Measurements from ENCODE around the gene TLCD5.

The TLCD5 gene

DNA sequence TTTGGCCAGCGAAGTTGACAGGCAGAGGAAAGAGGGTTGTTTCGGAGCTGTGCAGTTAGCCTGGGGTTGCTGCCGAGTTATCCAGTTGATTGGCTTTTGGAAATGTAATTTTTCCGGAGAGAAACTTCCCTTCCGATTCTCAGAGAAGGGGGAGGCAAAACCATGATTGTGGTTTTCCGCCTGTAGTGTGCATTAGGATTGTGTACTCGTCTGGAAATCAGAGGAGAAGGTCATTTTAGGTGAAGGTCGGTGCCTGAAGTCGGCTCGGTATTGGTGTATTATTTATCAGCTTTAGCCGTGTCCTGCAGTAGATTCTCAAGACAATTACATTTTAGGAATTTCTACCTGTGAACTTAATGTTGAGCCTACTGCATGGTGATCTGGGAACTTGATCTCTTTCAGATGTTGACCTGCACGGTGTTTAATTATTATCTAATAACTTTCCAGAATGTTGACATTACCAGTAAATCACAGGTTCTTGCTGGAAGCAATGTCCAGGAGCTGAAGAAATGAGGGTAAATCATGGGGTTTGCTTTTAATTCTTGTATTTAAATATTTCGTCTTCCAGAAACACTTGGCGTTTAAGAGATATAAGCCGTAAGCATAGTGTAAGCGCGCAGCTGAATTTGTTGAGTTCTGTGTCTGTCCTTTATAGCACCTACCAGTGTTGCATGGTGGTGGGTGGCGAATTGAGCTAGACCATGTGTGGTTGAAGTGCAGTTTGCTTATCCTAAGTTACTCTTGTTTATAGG, 12.4 kb downstream of the TLCD5 start:
- DNase-seq (ENCODE audit: low read depth in 2 of 2) = no peak

DNA sequence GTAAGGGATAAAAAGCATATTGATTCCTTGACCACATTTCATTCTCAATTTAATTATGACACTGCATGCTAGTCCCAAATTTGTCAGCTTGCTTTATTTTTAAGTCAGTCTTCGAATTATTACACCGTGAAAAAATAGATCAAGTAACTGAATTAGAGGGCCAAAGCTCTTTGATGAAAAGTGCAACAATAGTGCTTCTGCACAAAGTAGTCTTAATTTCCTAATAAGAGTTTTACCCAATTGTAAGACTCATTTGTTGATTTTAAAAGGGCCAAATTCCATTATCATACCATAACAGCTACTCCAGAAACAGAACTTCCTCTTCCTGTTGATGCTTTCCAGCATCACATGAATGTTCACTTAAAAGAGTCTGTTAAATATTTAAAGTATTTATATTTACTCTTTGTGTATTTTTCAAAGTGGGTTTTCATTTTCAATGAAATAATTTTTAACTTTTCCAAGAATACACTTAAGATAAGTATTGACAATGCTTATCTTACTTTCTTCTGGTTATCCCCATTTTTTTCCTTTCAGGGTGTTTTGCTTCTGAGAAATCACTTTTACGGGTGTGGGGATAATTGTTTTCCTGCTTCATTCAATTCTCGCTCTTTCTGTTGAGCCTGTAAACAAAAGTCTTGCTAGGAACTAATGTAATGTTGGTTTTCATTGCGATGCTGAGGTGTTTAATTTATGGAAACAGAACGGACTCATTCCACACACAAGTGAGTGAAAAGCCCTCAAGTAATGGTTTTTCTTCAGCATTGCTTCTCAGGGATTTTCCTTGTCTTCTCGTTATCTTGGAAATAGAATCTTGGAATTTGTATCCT, 13.2 kb downstream of the TLCD5 start:
- DNase-seq (ENCODE audit: low read depth in 2 of 2) = no peak

DNA sequence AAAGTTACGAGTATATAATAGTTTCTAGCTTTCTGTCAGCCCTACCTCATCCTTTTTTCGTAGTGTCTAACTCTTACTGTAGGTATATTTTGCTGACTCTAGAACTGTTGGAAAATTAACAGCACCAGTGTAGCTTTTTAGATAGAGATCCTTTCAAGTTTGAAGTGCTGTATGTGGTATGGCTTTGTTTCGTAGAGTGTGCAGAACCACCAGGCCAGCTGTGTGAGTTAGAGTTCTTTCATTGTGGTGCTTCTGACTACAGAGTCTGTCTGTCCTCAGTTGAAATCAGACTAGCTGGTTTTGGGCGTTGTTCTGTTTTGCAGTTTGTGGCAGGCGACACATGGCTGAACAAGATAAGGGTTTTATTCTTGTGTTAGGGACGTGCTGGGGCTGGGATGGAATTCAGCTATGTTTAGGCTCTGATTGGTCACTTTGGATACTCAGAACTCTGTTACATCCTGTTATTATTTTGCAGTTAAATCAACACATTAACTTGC, 14.3 kb downstream of the TLCD5 start:
- no peak for DNase-seq (ENCODE audit: low read depth in 2 of 2)

DNA sequence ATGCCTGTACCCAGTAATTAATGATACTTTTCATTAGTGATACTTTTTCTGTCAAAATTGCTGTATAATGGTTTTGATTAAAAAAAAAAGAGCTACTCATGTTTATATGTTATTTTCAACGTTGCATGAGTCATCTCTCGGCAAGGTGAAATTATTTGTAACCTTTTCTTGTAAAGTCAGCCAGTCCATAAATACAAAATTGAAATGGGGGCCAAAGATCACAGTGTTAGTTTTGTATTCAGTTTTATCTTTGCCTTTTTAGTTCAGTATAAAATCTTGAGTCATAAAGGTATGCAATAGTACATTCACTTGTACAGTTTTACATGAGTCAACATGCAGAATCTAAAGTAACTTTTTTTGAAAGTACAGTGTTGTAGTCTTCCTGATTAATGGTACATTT, 15.4 kb downstream of the TLCD5 start:
- no peak for DNase-seq (ENCODE audit: low read depth in 2 of 2)

DNA sequence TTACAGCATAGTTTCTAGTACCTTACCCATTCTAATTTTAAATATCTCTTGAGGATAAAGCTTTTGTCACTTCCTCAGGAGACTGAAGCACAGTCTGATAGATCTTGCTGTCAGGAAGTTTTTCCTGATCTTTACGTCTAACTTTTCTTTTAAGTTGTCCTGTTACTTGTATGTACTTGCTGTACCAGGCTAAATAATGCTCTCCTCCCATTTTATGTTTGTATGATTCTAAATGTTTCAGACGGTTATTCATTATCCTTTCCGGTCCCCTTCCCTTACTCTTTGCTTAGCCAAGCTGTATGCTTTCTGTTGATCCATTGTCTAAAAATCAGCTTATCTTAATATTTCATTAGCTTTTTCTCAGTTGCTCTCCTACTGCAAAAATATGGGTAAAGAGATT, 17.1 kb downstream of the TLCD5 start:
- DNase-seq (ENCODE audit: low read depth in 2 of 2) = no peak

DNA sequence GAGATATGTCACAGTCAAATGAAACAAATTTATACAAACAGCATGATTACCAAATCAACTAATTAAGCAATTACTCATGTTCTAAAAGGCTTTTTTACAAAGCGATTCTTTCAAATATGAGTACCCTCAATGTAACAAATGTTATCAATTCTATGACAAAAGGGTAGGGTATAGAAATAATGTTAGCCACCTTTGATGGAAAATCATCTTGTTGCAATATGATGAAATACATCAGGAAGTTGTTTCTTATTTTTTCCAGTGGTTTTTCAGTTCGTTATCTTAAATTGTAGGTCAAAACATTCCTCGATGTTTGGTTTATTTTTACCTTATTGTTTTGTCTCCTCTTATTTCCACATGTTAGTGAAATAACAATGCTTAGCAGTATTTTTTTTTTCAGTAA, 17.6 kb downstream of the TLCD5 start:
- no peak for DNase-seq (ENCODE audit: low read depth in 2 of 2)

DNA sequence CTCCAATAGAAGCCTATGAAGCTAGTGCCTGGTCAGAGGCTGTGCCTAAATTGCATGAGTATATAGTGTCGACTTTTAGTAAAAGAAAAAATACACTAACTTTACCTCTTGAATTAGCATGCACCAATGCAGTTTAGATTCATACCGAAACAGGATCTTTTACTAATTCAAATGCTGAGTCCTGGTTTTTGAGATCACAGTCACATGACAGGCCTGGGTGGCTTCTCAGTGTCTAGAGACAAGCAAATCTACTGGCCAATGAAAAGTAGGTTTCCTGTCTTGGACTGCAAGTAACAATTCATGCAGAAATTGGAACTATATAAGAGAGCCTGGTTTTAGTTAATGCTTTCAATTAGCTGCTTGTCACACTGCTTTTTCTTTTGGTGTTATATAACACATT, 18.3 kb downstream of the TLCD5 start:
- no peak for DNase-seq (ENCODE audit: low read depth in 2 of 2)

DNA sequence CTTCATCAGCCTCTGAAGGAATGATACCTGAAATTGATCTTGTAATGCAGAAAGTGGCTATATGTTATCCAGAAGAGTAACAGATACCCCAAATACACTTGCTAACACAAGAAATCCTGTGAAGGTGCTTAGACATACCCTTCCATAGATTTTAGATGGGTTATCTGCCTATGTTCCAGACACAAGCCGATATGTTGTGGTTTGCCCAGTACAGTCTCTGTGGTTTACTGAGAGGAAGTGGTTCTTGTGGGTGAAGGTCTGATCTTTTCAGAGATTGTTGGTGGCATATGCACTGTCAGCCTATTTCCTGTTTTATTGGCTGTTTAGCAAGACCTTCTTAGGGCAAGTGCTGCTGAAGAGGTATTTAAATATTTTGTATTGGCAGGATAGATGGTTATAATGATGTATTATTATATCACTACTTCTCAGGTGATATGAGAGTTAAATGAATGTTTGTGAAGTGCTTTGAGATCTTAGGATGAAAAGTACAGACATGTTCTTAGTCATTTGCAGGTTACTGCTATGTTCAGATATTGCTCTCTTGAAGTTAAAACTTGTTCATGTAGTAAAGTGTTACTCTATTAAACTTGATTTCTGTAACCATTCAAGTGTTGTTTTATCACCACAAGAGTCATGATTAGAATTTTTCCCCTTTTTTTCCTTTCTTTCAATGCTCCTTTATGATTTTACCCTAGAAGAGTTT, 19.4 kb downstream of the TLCD5 start:
- no peak for DNase-seq (ENCODE audit: low read depth in 2 of 2)

DNA sequence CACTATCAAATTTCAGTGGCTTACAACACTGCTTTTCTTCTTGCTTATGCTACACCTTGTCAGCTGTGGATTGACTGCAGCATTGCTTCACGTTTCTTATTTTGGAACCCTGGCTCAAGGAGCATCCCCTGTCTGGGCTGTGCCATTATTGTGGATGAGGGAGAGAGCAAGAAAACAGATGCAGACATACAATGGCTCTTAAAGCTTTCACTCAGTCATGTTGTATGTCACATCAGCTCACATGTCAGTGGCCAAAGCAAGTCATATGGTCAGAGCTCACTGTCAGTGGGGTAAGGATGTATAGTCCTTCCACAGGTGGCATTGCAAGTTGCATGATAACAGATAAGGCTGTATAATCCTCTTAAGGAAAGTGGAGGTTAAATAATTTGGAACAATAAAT, 21.1 kb downstream of the TLCD5 start:
- no peak for DNase-seq (ENCODE audit: low read depth in 2 of 2)

DNA sequence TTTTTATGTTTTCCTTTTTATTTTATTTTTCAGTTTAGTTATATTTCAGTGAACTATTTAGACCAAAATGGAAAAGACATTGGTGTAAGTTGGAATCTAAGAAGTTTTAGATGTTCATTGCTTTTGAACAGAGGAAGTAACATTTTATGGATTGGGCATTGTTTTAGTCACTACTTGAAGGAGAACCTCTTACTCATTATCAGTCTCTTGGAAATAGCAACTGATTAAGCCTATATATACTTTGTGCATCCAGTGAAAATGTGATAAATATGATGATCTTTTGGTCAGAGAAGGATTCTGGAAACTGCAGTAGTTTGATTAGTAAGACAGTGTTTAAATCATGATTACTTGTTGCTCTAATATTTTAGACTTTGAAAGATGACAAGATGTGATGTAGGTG, 25.5 kb downstream of the TLCD5 start:
- no peak for DNase-seq (ENCODE audit: low read depth in 2 of 2)

DNA sequence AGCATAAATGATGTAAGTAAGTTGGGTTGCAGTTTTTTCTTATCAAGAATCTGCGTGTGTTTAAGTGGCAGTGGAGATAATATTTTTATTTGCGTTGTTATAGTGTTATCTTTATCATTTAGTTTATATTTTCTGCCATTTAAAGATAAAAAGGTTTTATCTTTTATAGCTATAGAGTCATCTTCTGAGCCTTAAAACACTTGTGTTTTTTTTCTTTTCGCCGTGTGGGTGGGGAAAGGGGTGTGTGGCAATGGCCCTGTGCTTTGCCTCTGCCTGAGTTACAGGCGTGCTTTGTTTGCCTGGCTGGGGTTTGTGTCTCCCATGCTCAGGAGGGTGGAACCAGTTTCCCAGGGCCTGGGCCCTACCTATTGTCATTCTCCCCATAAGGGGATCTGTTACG, 27.3 kb downstream of the TLCD5 start:
- DNase-seq (ENCODE audit: low read depth in 2 of 2) = no peak

DNA sequence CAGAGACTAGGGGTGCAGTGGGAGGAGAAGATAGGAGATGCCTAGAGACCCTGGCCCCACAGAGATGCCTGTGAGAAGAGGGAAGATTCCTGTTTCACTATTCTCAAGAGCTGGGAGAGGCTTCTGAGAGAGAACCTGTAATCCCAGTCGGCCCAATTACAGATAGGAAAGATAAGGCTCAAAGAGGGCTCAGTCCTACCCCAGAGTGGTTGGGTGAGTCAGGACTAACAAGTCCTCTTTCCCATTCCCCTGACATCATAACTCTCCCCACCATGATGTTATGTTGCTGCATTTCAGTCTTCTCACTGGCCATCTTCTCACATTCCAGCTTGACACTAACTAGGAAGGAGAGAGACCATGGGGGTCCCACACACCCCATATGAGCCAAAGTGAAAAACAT, 29.0 kb downstream of the TLCD5 start:
- no peak for DNase-seq (ENCODE audit: low read depth in 2 of 2)

DNA sequence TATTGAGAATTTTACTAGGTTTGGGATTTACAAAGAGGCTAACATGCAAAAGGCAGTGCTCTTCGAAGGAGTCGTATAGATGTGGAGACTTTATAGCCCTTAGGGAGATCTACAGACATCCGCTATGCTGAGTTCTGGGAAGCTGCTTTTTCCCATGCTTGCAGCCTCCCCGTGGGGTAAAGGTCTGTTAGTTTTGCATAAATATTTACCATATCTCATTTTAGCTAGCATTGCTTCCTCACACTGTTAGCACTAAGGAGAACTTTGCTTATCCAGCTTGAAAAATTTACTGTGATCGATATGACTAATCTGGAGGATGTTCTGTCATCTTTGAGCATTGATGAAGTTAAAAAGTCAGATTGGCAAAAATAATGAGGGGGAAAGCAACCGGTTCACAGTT, 29.7 kb downstream of the TLCD5 start:
- DNase-seq (ENCODE audit: low read depth in 2 of 2) = no peak

DNA sequence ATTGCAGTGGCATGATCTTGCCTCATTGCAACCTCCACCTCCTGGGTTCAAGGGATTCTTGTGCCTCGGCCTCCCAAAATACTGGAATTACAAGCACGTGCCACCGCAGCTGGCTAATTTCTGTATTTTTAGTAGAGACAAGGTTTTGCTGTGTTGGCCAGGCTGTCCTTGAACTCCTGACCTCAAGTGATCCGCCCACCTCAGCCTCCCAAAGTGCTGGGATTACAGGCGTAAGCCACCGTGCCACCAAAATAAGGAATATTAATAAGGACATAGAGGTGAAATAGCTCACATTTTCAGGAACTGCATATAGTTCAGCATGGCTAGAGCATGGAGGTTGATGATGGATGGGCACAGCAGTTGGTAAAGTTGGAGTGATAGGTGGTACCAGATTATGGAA, 32.5 kb downstream of the TLCD5 start:
- DNase-seq (ENCODE audit: low read depth in 2 of 2) = no peak

DNA sequence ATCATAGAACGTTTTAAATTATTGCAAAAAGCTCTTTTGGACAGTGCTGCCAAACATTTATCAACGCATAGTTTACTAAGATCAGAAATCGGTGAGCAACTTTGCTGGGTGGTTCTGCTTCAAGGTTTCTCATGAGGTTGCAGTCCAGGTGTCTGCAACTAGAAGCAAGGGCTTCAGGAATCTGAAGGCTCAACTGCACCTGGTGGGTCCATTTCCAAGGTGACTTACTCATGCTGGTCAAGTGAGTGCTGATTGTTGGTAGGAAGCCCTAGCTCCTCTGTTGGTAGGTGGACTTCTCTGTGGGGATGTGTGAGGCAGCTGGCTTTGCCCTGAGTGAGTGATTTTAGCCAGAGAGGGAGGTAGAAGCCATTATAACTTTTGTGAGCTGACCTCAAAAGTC, 33.6 kb downstream of the TLCD5 start:
- no peak for DNase-seq (ENCODE audit: low read depth in 2 of 2)

DNA sequence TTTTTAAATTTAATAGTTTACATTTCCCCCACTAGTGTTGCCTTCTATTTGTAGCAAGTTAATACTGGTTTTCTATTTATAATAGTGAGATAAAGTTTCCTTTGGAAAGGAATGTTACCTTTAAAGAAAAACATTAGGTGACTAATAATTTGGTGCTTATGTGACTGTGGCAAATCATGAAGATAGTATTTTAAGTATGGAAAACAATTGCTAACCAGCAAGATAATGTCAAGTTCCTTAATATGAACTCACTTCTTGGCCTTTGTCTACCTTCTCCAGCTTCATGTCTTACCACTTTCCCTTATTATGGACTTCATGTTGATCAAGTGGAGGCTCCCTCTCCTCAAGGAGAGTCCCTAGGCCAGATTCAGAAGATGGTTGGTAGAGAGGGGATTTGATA, 38.3 kb downstream of the TLCD5 start:
- DNase-seq (ENCODE audit: low read depth in 2 of 2) = no peak

DNA sequence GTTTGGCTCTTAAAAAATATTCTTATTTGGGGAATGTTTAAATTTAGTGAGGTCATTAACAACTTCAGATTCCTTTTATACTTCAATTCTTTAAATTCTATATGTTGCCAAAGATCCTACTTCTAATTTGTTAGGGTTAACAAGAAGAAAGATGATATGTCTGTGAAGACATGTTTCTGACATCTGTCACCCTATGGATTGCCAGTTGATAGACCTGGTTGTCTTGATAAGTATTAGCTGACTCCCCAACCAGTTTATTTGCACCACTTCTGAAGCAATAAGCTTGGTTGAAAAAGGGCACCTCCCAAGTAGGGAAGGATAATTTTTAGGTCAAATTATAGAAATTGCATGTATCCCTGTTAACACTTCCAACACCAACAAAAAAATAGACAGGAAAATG, 40.4 kb downstream of the TLCD5 start:
- DNase-seq (ENCODE audit: low read depth in 2 of 2) = no peak

DNA sequence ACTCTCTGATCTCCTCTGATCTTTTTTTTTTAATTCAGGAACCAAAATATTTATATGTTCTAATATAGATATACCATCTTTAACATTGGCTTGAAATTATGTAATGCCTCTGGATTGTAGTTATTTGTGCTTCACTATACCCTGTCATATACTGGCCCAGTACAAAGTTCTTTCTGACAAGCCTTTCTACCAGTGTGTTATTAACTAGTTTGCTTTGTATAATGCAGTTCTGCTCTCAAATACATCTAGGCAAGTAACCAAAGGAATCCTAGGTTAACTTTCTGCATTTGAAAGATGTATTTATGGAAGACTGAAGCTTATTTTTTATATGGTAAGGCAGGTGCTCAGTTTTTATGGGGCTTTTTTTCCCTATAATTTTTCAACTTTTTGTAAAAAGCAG, 47.2 kb downstream of the TLCD5 start:
- DNase-seq (ENCODE audit: low read depth in 2 of 2) = no peak

DNA sequence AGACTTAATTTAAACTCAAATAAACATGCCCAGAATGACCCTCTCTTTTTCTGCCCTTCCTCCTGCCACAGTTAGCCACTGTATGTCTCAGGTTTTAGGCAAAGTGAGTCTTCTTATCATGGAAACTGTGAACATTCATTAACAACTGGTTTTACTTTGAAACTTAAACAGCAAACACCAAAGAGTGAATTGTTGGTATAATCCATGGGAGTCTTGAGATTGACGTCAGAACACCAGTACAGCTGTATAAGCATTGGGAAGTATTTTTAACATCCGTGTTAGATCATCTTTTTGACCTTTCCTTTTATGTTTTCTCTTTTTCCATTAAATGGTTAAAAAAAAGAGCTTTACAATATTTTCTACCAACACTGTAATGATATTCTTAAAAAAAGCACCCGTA, 50.0 kb downstream of the TLCD5 start:
- no peak for DNase-seq (ENCODE audit: low read depth in 2 of 2)

DNA sequence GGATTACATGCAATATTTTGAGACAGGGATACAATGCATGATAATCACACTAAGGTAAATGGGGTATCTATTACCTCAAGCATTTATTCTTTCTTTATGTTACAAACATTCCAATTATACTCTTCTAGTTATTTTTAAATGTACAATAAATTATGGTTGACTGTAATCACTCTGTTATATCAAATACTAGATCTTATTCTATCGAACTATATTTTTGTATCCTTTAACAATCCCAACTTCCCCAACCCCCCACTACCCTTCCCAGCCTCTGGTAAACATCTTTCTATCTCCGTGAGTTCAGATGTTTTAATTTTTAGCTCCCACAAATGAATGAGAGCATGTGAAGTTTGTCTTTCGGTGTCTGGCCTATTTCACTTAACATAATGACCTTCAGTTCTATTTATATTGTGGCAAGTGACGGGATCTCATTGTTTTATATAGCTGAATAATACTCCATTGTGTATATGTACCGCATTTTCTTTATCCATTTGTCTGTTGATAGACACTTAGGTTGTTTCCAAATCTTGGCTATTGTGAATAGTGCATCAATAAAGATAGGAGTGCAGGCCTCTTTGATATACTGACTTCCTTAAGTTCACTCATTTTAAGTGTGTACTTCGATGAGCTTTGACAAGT, 51.6 kb downstream of the TLCD5 start:
- no peak for DNase-seq (ENCODE audit: low read depth in 2 of 2)

DNA sequence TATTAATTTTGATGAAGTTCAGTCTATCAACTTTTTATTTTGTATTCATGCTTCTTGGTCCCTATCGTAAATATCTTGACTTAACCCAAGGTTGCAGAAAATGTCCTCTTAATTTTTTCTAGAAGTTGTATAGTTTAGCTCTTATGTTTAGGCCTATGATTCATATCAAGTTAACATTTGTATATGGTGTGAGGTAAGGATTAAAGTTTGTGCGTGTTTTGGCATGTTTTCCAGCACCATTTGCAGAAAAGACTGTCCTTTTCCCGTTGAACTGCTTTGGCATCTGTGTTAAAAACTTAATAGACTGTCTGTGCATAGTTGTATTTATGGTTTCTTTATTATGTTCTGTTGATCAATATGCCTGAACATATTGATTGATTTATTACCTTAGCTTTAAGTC, 53.4 kb downstream of the TLCD5 start:
- DNase-seq (ENCODE audit: low read depth in 2 of 2) = no peak

DNA sequence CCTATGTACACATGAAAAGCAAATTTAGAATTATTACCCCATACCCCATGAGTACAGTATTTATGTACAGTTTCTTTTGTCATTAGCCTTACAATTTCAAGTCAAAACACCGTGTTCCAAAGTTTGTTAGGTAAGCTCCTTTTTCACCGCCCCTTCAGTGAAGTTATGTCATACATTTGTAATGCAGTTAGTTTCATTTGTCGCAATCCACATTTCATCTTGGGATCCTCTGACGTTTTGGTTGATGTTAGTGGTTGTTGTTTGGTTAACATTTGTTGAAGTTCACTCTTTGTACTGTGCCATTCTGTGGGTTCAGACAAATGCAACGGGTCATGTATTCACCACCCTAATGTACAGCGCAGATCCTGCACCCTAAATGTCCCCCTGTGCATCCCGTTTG, 56.3 kb downstream of the TLCD5 start:
- no peak for DNase-seq (ENCODE audit: low read depth in 2 of 2)

Data from stimulated activated CD8-positive, alpha-beta memory T cell treated with anti-CD3 and anti-CD28 coated beads, Interleukin-2, amount 100 ng/mL, for 48 hours (primary cell).